NCI-H1092 treated with DMSO at 0.1 percent for 48 hours (cell line): Measurements from ENCODE around the gene NECAP2.
A peak's percentile ranks its signal among the peaks of the same experiment; 100 is the strongest.

Experiments
- DNase-seq: peaks from one replicate; lab custom pipeline; 2025; lab: John Stamatoyannopoulos, UW

Gene NECAP2

GRCh38 chr1:16440470-16441281 is at the start of gene NECAP2:
Gene NECAP2 (plus strand): TSS chr1:16440724. CDS start chr1:16440762, 38 bp downstream.
- peak; percentile 96 for DNase-seq

- DNase-seq = no peak
These were observed 49.1 kb upstream of the NECAP2 start for GRCh38 chr1:16391411-16391810.

GRCh38 chr1:16392740-16393569 is 47.6 kb upstream of the NECAP2 start:
- DNase-seq = no peak

GRCh38 chr1:16393570-16394521 is 46.7 kb upstream of the NECAP2 start:
- DNase-seq = no peak

- DNase-seq = no peak
These were observed 45.5 kb upstream of the NECAP2 start for GRCh38 chr1:16394977-16395376.

GRCh38 chr1:16396591-16396990 is 43.9 kb upstream of the NECAP2 start:
- no peak for DNase-seq

GRCh38 chr1:16397120-16397519 is 43.4 kb upstream of the NECAP2 start:
- no peak for DNase-seq

- DNase-seq = no peak
These were observed 42.1 kb upstream of the NECAP2 start for GRCh38 chr1:16398371-16398953.

- no peak for DNase-seq
These were observed 37.8 kb upstream of the NECAP2 start for GRCh38 chr1:16402742-16403141.

- DNase-seq = no peak
These were observed 35.1 kb upstream of the NECAP2 start for GRCh38 chr1:16405441-16405840.

- no peak for DNase-seq
These were observed 33.7 kb upstream of the NECAP2 start for GRCh38 chr1:16406868-16407267.

- no peak for DNase-seq
These were observed 30.9 kb upstream of the NECAP2 start for GRCh38 chr1:16409536-16410152.

GRCh38 chr1:16410803-16411202 is 29.7 kb upstream of the NECAP2 start:
- DNase-seq = no peak

- DNase-seq = no peak
These were observed 27.3 kb upstream of the NECAP2 start for GRCh38 chr1:16413191-16413590.

GRCh38 chr1:16418823-16419425 is 21.6 kb upstream of the NECAP2 start:
- DNase-seq = peak; percentile 7

GRCh38 chr1:16420424-16421118 is 20.0 kb upstream of the NECAP2 start:
- no peak for DNase-seq

GRCh38 chr1:16421201-16421600 is 19.3 kb upstream of the NECAP2 start:
- no peak for DNase-seq

GRCh38 chr1:16422041-16422440 is 18.5 kb upstream of the NECAP2 start:
- DNase-seq = no peak

GRCh38 chr1:16425125-16426025 is 15.1 kb upstream of the NECAP2 start:
- no peak for DNase-seq
